HepG2 (cell line): Measurements from ENCODE around the gene PXK. TPM values are rescaled to one million over a fixed set of nuclear protein-coding genes. Genes with fewer than 3 reads are reported as not detected.

Source experiments
- ARNT ChIP-seq: fragments of 450-650 bp; IDR thresholded peaks from 2 replicates; pipeline ENCODE4 v1.6.1; 2017
- ATAD3A ChIP-seq: sonication (generic); formaldehyde crosslinking; IDR thresholded peaks from 2 replicates; pipeline ENCODE4 v1.4.0; 2020; ENCODE audit warnings: missing genetic modification reagents
- ELF3 ChIP-seq: IDR thresholded peaks from 2 replicates; pipeline ENCODE4 v1.6.1; 2016; ENCODE audit warnings: missing genetic modification reagents, missing compliant biosample characterization
- HCFC1 ChIP-seq: fragments of 150-350 bp; IDR thresholded peaks from 2 replicates; pipeline ENCODE4 v1.6.1; 2014; ENCODE audit warnings: low read depth, low read length
- HNRNPLL ChIP-seq: fragments of 200-400 bp; formaldehyde crosslinking; IDR thresholded peaks from 2 replicates; pipeline ENCODE4 v1.6.1; 2017; ENCODE audit warnings: mild to moderate bottlenecking, low read depth, low read length; ENCODE audit not compliant: poor library complexity, severe bottlenecking
- JUN ChIP-seq: sonication (generic); formaldehyde crosslinking; IDR thresholded peaks from 2 replicates; pipeline ENCODE4 v1.4.0; 2020; ENCODE audit warnings: mild to moderate bottlenecking, missing genetic modification reagents
- KMT2A ChIP-seq: sonication (generic); formaldehyde crosslinking; IDR thresholded peaks from 2 replicates; pipeline ENCODE4 v1.4.0; 2020; ENCODE audit warnings: missing genetic modification reagents
- POLR2AphosphoS5 ChIP-seq: IDR thresholded peaks from 2 replicates; pipeline ENCODE4 v1.6.1; 2012; ENCODE audit warnings: low read depth, low read length
- RAD21 ChIP-seq: fragments of 450-650 bp; formaldehyde crosslinking; IDR thresholded peaks from 2 replicates; pipeline ENCODE4 v1.5.0; 2020; ENCODE audit warnings: mild to moderate bottlenecking
- SMARCE1 ChIP-seq: fragments of 450-650 bp; IDR thresholded peaks from 2 replicates; pipeline ENCODE4 v1.6.1; 2017; ENCODE audit warnings: borderline replicate concordance
- ZNF260 ChIP-seq: sonication (generic); formaldehyde crosslinking; IDR thresholded peaks from 2 replicates; pipeline ENCODE4 v1.4.0; 2020; ENCODE audit warnings: missing genetic modification reagents, low read depth, mild to moderate bottlenecking, borderline replicate concordance
- ZNF772 ChIP-seq: sonication (generic); formaldehyde crosslinking; IDR thresholded peaks from 2 replicates; pipeline ENCODE4 v1.5.0; 2020; ENCODE audit warnings: mild to moderate bottlenecking, missing genetic modification reagents
- ZNF841 ChIP-seq: sonication (generic); formaldehyde crosslinking; IDR thresholded peaks from 2 replicates; pipeline ENCODE4 v1.8.1; 2023; ENCODE audit warnings: missing genetic modification reagents, borderline replicate concordance
- ZNF879 ChIP-seq: sonication (generic); formaldehyde crosslinking; IDR thresholded peaks from 2 replicates; pipeline ENCODE4 v1.8.1; 2023; ENCODE audit warnings: missing genetic modification reagents
- ZSCAN30 ChIP-seq: sonication (generic); formaldehyde crosslinking; IDR thresholded peaks from 2 replicates; pipeline ENCODE4 v1.5.0; 2020; ENCODE audit warnings: mild to moderate bottlenecking, missing genetic modification reagents
- ZSCAN9 ChIP-seq: IDR thresholded peaks from 2 replicates; pipeline ENCODE4 v1.6.1; 2016; ENCODE audit warnings: borderline replicate concordance
- polyA plus RNA-seq, 8 experiments: library from polyadenylated mRNA; depleted of rRNA in 3 of 8; stranded (reverse) in 7 of 8; unstranded in 1 of 8; fragments of >200 nt; fragmentation: Illumina TruSeq in 4 of 8; extraction: Trizol in 4 of 8; gene quantifications; 2 replicates each; pipeline versions ENCODE4 v1.2.1 to v1.2.3, GENCODE V29; 2011 to 2016; ENCODE audit warnings: low read depth in 4 of 8, missing spikeins in 1 of 8, mixed read lengths in 1 of 8; ENCODE audit not compliant: insufficient read depth in 1 of 8
- total RNA-seq, 5 experiments: library from RNA; depleted of rRNA; stranded (reverse); fragments of >200 nt; fragmentation: Illumina TruSeq; extraction: Trizol; gene quantifications; 2 replicates each; pipeline ENCODE4 v1.2.3, GENCODE V29; 2016; ENCODE audit warnings: low read depth in 1 of 5
- TF ChIP-seq, protein P1 (sequence below): sonication (generic); formaldehyde crosslinking; IDR thresholded peaks from 2 replicates; pipeline ENCODE4 v1.4.0; 2020; ENCODE audit warnings: mild to moderate bottlenecking, missing genetic modification reagents
- TF ChIP-seq, protein P2 (sequence below): sonication (generic); formaldehyde crosslinking; IDR thresholded peaks from 2 replicates; pipeline ENCODE4 v1.5.1; 2020; ENCODE audit warnings: missing genetic modification reagents, mild to moderate bottlenecking, borderline replicate concordance
- TF ChIP-seq, protein P3 (sequence below): sonication (generic); formaldehyde crosslinking; IDR thresholded peaks from 2 replicates; pipeline ENCODE4 v1.8.0; 2022; ENCODE audit warnings: missing genetic modification reagents, mild to moderate bottlenecking, moderate library complexity, borderline replicate concordance
- TF ChIP-seq, protein P4 (sequence below): sonication (generic); formaldehyde crosslinking; IDR thresholded peaks from 2 replicates; pipeline ENCODE4 v1.8.0; 2023; ENCODE audit warnings: mild to moderate bottlenecking, missing genetic modification reagents
- TF ChIP-seq, protein P5 (sequence below): sonication (generic); formaldehyde crosslinking; IDR thresholded peaks from 2 replicates; pipeline ENCODE4 v1.4.0; 2020; ENCODE audit warnings: missing genetic modification reagents

PXK gene
- total and polyA plus RNA-seq, 2 of the 13 experiments (the other 11 are each of a cell fraction or from before 2014, with no cell fraction given): 6.4 to 18.6 TPM

DNA sequence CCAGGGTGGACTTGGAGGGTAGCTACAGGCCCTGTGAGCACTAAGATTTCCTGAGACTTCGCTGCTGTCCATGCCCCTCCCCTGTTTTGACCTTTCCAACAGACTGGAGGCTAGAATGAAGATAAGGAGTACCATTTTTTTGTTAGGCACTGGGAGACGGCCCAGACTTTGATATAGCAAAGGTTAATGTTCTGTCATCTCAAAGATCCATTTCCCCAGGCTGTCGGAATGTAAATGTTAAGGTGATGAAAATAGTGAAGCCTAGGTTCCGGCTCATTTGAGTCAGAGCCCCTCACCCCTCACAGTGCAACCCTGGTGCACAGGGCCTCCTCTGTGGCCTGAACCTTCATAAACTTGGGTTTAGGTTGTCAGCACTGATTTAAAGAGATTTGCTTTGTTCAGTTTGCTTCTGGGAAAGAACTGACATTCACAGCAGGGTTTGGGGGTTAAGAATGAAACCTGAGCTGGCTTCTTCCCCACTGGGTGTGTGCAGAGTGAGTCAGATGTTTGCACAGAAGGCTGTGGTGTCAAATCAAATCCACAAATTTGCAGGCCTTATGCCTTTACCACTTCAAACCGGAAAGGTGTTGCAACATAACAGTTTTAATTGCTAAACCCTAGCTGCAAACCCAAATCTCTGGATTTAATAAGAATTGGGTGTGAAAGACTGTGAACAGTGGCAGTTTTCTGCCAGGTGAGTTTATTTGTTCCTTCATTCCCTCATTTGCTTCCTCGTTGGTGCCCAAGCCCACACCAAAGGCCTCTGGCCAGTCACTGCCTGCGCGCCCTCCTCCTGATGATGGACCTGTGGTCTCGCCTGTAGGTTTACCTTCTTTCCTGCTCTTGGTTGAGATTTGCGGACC lies 138.6 kb downstream of the PXK start (continued):
- no peak for TF ChIP-seq ZNF260
- TF ChIP-seq KMT2A: 0 out of 2 replicates have a peak, but pooled peaks have one; percentile 22
- no peak for TF ChIP-seq HNRNPLL
- no peak for TF ChIP-seq ZSCAN30
- TF ChIP-seq ARNT: no peak
- peak; percentile 67 for TF ChIP-seq POLR2AphosphoS5
- TF ChIP-seq, protein P1, sequence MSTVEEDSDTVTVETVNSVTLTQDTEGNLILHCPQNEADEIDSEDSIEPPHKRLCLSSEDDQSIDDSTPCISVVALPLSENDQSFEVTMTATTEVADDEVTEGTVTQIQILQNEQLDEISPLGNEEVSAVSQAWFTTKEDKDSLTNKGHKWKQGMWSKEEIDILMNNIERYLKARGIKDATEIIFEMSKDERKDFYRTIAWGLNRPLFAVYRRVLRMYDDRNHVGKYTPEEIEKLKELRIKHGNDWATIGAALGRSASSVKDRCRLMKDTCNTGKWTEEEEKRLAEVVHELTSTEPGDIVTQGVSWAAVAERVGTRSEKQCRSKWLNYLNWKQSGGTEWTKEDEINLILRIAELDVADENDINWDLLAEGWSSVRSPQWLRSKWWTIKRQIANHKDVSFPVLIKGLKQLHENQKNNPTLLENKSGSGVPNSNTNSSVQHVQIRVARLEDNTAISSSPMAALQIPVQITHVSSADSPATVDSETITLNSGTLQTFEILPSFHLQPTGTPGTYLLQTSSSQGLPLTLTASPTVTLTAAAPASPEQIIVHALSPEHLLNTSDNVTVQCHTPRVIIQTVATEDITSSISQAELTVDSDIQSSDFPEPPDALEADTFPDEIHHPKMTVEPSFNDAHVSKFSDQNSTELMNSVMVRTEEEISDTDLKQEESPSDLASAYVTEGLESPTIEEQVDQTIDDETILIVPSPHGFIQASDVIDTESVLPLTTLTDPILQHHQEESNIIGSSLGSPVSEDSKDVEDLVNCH (CRISPR knock-in tag): no peak
- peak; percentile 81; the same call in 1 of the 2 replicates for TF ChIP-seq ZSCAN9 (CRISPR knock-in tag)
- peak; percentile 67; the same call in 1 of the 2 replicates for TF ChIP-seq ZNF841 (CRISPR knock-in tag)
- TF ChIP-seq, protein P2, sequence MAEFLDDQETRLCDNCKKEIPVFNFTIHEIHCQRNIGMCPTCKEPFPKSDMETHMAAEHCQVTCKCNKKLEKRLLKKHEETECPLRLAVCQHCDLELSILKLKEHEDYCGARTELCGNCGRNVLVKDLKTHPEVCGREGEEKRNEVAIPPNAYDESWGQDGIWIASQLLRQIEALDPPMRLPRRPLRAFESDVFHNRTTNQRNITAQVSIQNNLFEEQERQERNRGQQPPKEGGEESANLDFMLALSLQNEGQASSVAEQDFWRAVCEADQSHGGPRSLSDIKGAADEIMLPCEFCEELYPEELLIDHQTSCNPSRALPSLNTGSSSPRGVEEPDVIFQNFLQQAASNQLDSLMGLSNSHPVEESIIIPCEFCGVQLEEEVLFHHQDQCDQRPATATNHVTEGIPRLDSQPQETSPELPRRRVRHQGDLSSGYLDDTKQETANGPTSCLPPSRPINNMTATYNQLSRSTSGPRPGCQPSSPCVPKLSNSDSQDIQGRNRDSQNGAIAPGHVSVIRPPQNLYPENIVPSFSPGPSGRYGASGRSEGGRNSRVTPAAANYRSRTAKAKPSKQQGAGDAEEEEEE (CRISPR knock-in tag): no peak
- TF ChIP-seq SMARCE1: 0 out of 2 replicates have a peak, but pooled peaks have one; percentile 50
- no peak; the same call in 1 of the 2 replicates for TF ChIP-seq RAD21 (CRISPR knock-in tag)
- TF ChIP-seq JUN (CRISPR knock-in tag): peak; percentile 96
- no peak for TF ChIP-seq ATAD3A (CRISPR knock-in tag)
- no peak for TF ChIP-seq HCFC1
- TF ChIP-seq ELF3 (CRISPR knock-in tag): peak; percentile 84
- no peak for TF ChIP-seq ZNF879 (CRISPR knock-in tag)
- TF ChIP-seq ZNF772: peak; percentile 38; the same call in 1 of the 2 replicates
- TF ChIP-seq, protein P3, sequence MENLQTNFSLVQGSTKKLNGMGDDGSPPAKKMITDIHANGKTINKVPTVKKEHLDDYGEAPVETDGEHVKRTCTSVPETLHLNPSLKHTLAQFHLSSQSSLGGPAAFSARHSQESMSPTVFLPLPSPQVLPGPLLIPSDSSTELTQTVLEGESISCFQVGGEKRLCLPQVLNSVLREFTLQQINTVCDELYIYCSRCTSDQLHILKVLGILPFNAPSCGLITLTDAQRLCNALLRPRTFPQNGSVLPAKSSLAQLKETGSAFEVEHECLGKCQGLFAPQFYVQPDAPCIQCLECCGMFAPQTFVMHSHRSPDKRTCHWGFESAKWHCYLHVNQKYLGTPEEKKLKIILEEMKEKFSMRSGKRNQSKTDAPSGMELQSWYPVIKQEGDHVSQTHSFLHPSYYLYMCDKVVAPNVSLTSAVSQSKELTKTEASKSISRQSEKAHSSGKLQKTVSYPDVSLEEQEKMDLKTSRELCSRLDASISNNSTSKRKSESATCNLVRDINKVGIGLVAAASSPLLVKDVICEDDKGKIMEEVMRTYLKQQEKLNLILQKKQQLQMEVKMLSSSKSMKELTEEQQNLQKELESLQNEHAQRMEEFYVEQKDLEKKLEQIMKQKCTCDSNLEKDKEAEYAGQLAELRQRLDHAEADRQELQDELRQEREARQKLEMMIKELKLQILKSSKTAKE: peak; percentile 67; the same call in 1 of the 2 replicates
- TF ChIP-seq, protein P4, sequence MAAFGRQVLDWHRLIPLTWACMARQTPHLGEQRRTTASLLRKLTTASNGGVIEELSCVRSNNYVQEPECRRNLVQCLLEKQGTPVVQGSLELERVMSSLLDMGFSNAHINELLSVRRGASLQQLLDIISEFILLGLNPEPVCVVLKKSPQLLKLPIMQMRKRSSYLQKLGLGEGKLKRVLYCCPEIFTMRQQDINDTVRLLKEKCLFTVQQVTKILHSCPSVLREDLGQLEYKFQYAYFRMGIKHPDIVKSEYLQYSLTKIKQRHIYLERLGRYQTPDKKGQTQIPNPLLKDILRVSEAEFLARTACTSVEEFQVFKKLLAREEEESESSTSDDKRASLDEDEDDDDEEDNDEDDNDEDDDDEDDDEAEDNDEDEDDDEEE (CRISPR knock-in tag): no peak
- TF ChIP-seq, protein P5, sequence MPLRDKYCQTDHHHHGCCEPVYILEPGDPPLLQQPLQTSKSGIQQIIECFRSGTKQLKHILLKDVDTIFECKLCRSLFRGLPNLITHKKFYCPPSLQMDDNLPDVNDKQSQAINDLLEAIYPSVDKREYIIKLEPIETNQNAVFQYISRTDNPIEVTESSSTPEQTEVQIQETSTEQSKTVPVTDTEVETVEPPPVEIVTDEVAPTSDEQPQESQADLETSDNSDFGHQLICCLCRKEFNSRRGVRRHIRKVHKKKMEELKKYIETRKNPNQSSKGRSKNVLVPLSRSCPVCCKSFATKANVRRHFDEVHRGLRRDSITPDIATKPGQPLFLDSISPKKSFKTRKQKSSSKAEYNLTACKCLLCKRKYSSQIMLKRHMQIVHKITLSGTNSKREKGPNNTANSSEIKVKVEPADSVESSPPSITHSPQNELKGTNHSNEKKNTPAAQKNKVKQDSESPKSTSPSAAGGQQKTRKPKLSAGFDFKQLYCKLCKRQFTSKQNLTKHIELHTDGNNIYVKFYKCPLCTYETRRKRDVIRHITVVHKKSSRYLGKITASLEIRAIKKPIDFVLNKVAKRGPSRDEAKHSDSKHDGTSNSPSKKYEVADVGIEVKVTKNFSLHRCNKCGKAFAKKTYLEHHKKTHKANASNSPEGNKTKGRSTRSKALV (CRISPR knock-in tag): 0 out of 2 replicates have a peak, but pooled peaks have one; percentile 68
